ENCODE measurements around the gene PTX4. TPM values are rescaled to one million over a fixed set of nuclear protein-coding genes. Genes with fewer than 3 reads are reported as not detected.

PTX4 gene
- total and polyA plus RNA-seq, 5 donors, result 0.09 to 0.28 (median 0.18) TPM; not detected in 2

DNA sequence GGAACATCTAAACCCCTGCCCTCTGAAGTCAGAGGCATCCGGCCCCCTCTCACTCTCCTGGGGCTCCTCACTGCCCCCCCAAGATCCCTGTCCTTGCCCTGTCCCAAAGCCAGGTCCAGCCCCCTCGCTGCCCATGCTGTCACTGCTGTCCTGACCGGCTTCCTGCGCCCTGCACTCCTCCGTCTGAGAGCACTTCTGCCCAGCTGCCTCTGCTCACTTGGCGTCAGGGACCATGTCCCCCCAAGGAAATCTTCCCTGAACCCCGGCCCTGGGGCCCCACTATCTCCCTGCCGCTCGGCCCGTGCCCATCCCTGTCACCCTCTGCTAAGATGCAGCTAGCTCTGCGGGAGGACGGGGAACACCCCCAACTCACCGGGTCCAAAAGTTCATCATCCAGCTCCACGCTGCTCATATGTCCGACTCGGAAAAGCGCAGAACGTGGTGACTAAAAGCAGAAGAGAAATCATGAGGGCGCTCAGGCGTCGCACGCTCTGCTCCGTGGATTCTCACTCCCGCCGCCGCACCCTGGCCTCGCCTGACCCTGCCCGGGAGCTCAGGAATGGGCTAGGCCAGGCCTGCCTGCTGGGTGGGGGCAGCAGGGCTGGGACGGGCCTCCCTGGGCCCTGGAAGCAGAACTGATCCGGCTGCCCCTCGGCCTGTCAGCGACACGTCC is 23.7 kb downstream of the PTX4 start:
- 91% methylated on average over 33 of the region's 33 CpGs for whole genome bisulfite sequencing
- no peak for ATAC-seq

DNA sequence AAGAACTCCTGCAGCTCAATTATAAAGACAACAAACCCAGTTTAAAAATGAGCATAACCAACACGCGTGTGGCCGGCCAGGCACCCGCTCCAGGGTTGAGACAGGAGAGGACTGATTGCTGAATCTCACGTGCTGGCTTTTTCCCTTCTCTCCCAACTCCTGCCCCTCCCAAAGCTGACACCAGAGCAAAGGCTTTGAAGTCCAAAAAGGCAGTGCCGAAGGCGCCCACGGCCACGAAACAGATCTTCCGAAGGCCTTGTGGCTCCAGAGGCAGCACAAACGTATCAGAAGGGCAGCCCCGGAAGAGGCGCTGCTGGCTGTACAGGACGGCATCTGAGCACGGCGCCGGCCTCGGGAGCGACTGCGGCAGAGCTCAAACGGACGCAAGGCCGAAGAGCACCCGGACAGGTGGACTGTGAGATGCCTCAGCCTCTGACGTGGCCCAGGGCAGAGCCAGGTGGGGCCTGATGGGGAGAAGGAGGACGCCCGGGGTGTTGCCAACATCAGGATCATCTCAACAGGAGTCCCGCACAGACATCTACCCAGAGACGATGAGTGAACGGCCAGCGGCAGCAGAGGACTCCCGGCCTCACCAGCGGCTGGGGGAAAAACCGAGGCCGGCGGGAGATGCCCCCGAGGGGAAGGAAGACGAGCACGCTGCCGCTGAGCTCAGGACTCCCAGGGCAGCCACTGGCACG is 24.4 kb downstream of the PTX4 start:
- 90% methylated on average over 41 of the region's 41 CpGs for WGBS
- no peaks in the 10 kb centered on the region for H3K27me3 ChIP-seq (ENCODE audit: control insufficient read depth, insufficient read depth)
- no peaks in the 10 kb centered on the region for H3K9me3 ChIP-seq (ENCODE audit: control insufficient read depth, low read length)
- no peaks in the 10 kb centered on the region for H3K4me1 ChIP-seq (ENCODE audit: control insufficient read depth, insufficient read depth, low read length)
- no peak for ATAC-seq
- peak in 2 of 3 donors; percentile 44 to 58 for DNase-seq
- intact Hi-C loops (cut with DNase I), result no loop called here
- H3K27ac ChIP-seq (ENCODE audit: low read length), result no peak overlapping the region
- no peak overlapping the region for H3K4me3 ChIP-seq (ENCODE audit: low read length)

More for the DNA sequence above, 23.7 kb downstream of the PTX4 start:
- Histone ChIP-seq H3K27me3 (ENCODE audit: control insufficient read depth, insufficient read depth) (no peaks in the 10 kb centered on the region), H3K4me3 (ENCODE audit: low read length) (no peak overlapping the region), H3K4me1 (ENCODE audit: control insufficient read depth, insufficient read depth, low read length) (no peaks in the 10 kb centered on the region), H3K9me3 (ENCODE audit: control insufficient read depth, low read length) (no peaks in the 10 kb centered on the region), H3K27ac (ENCODE audit: low read length) (no peak overlapping the region)
- peak in 1 of 3 donors; percentile 38 for DNase-seq
- intact Hi-C loops (cut with DNase I), result no loop called here

DNA sequence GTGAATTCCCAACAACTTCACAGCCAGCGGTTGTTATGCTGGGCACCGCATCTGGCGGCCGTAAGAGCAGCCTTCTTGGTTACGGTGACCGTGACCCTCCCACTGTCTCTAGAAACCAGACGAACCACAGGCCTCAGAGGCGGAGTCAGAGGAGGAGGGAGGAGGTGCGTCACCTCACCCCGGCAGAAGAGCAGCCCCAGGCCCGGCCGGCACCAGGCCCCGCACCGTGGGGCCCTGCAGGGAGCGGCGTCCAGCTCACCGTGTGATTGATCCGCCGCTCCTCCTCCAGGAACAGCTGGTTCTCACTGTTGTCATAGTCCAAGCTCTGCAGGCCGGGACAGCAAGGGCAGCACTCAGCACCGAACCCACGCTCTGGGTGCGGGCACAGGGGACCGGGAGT is 27.6 kb downstream of the PTX4 start:
- no peak overlapping the region for H3K27ac ChIP-seq (ENCODE audit: low read length)
- no peaks in the 10 kb centered on the region for H3K4me1 ChIP-seq (ENCODE audit: control insufficient read depth, insufficient read depth, low read length)
- no peak overlapping the region for H3K4me3 ChIP-seq (ENCODE audit: low read length)
- no peaks in the 10 kb centered on the region for H3K9me3 ChIP-seq (ENCODE audit: control insufficient read depth, low read length)
- intact Hi-C loops (cut with DNase I), result no loop called here
- H3K27me3 ChIP-seq (ENCODE audit: control insufficient read depth, insufficient read depth), result no peaks in the 10 kb centered on the region
- DNase-seq, result peak in 2 of 3 donors; percentile 31 to 36
- 83% methylated on average over 24 of the region's 24 CpGs for WGBS
- no peak for ATAC-seq

- H3K27me3 ChIP-seq (ENCODE audit: control insufficient read depth, insufficient read depth), result no peaks in the 10 kb centered on the region
- DNase-seq, result peak in 2 of 3 donors; percentile 37 to 38
- no peaks in the 10 kb centered on the region for H3K4me1 ChIP-seq (ENCODE audit: control insufficient read depth, insufficient read depth, low read length)
Observed at GRCh38 chr16:1460602-1461138, 28.1 kb downstream of the PTX4 start.

DNA sequence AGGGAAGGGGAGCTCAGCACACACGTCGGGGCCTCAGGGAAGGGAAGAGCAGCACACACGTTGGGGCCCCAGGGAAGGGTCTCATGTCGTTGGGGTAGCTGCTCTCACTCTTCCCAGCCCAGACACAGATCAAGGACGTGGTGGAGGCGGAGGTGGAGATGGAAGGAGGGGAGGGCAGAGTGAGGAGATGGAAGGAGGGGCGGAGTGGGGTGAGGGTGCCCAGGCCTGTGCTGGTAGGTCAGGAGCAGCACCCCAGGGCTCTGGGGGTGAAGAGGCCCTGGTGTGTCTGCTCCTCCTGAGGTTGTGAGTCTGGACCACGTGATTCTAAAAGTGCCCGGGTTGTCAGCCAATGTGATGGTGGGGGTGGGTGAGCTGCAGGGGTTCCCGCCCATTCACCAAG is 28.8 kb downstream of the PTX4 start:
- Histone ChIP-seq H3K27ac (ENCODE audit: low read length) (no peak overlapping the region), H3K9me3 (ENCODE audit: control insufficient read depth, low read length) (no peaks in the 10 kb centered on the region), H3K4me3 (ENCODE audit: low read length) (no peak overlapping the region), H3K27me3 (ENCODE audit: control insufficient read depth, insufficient read depth) (no peaks in the 10 kb centered on the region), H3K4me1 (ENCODE audit: control insufficient read depth, insufficient read depth, low read length) (no peaks in the 10 kb centered on the region)
- intact Hi-C loops (cut with DNase I), result no loop called here
- ATAC-seq (no peak), DNase-seq (no peak)
- WGBS, result 82% methylated on average over 10 of the region's 10 CpGs

More at GRCh38 chr16:1460602-1461138, 28.1 kb downstream of the PTX4 start:
- no peak overlapping the region for H3K27ac ChIP-seq (ENCODE audit: low read length)
- H3K9me3 ChIP-seq (ENCODE audit: control insufficient read depth, low read length), result no peaks in the 10 kb centered on the region
- ATAC-seq, result peak; percentile 17 to 25
- 88% methylated on average over 30 of the region's 30 CpGs for WGBS
- no peak overlapping the region for H3K4me3 ChIP-seq (ENCODE audit: low read length)
- intact Hi-C loops (cut with DNase I), result no loop called here

GRCh38 chr16:1458977-1459341 is 29.8 kb downstream of the PTX4 start:
- no peak for ATAC-seq
- H3K9me3 ChIP-seq (ENCODE audit: control insufficient read depth, low read length), result no peaks in the 10 kb centered on the region
- H3K27ac ChIP-seq (ENCODE audit: low read length), result no peak overlapping the region
- intact Hi-C loops (cut with DNase I), result no loop called here
- H3K4me1 ChIP-seq (ENCODE audit: control insufficient read depth, insufficient read depth, low read length), result no peaks in the 10 kb centered on the region
- peak in 1 of 3 donors; percentile 56 for DNase-seq
- H3K4me3 ChIP-seq (ENCODE audit: low read length), result no peak overlapping the region
- no peaks in the 10 kb centered on the region for H3K27me3 ChIP-seq (ENCODE audit: control insufficient read depth, insufficient read depth)
- WGBS, result 77% methylated on average over 14 of the region's 14 CpGs

DNA sequence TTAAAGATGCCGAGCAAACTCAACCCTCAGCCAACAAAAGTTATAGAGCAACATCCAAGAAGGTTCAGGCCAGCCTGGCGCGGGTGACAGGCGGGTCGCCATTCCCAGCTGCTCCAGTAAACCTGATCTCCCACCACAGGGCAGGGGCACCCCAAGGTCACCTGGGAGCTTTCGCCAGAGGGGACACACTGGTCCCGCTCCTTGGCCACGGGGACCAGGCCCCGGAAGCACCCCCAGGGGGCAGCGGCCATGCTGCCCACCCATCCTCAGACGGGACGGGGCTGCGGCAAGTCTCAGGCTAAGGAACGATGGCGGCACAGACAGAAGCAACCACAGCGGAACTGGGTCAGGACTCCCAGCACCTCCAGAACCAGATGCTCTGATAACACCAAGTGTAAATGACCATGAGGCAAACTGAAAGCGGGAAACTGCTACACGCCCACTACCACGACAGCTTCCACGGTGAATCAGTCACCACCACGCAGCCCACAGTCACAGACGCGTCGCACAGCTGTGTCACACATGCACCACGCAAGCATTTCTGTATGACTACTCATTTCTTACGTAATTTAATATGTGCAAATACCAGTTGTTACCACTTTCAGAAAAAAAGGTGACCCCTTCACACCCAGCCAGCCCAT is 30.3 kb downstream of the PTX4 start:
- H3K27me3 ChIP-seq (ENCODE audit: control insufficient read depth, insufficient read depth), result no peaks in the 10 kb centered on the region
- no peaks in the 10 kb centered on the region for H3K4me1 ChIP-seq (ENCODE audit: control insufficient read depth, insufficient read depth, low read length)
- no peak overlapping the region for H3K4me3 ChIP-seq (ENCODE audit: low read length)
- 93% methylated on average over 26 of the region's 26 CpGs for WGBS
- intact Hi-C loops (cut with DNase I), result no loop called here
- no peaks in the 10 kb centered on the region for H3K9me3 ChIP-seq (ENCODE audit: control insufficient read depth, low read length)
- ATAC-seq (no peak), DNase-seq (peak in 1 of 3 donors; percentile 36)
- H3K27ac ChIP-seq (ENCODE audit: low read length), result no peak overlapping the region

- peak in 2 of 3 donors; percentile 48 to 49 for DNase-seq
- H3K4me1 ChIP-seq (ENCODE audit: control insufficient read depth, insufficient read depth, low read length), result no peaks in the 10 kb centered on the region
- no peak overlapping the region for H3K4me3 ChIP-seq (ENCODE audit: low read length)
- no peaks in the 10 kb centered on the region for H3K9me3 ChIP-seq (ENCODE audit: control insufficient read depth, low read length)
- 88% methylated on average over 42 of the region's 42 CpGs for WGBS
- H3K27me3 ChIP-seq (ENCODE audit: control insufficient read depth, insufficient read depth), result no peaks in the 10 kb centered on the region
- intact Hi-C loops (cut with DNase I), result no loop called here
- no peak for ATAC-seq
- H3K27ac ChIP-seq (ENCODE audit: low read length), result no peak overlapping the region
Observed at GRCh38 chr16:1457489-1458245, 31.1 kb downstream of the PTX4 start.

GRCh38 chr16:1456951-1457350 is 31.8 kb downstream of the PTX4 start:
- ATAC-seq, result no peak
- no peak overlapping the region for H3K4me3 ChIP-seq (ENCODE audit: low read length)
- no peak overlapping the region for H3K27ac ChIP-seq (ENCODE audit: low read length)
- 91% methylated on average over 16 of the region's 16 CpGs for WGBS
- H3K4me1 ChIP-seq (ENCODE audit: control insufficient read depth, insufficient read depth, low read length), result no peaks in the 10 kb centered on the region
- intact Hi-C loops (cut with DNase I), result no loop called here
- no peaks in the 10 kb centered on the region for H3K27me3 ChIP-seq (ENCODE audit: control insufficient read depth, insufficient read depth)
- peak in 2 of 3 donors; percentile 26 to 37 for DNase-seq
- no peaks in the 10 kb centered on the region for H3K9me3 ChIP-seq (ENCODE audit: control insufficient read depth, low read length)

DNA sequence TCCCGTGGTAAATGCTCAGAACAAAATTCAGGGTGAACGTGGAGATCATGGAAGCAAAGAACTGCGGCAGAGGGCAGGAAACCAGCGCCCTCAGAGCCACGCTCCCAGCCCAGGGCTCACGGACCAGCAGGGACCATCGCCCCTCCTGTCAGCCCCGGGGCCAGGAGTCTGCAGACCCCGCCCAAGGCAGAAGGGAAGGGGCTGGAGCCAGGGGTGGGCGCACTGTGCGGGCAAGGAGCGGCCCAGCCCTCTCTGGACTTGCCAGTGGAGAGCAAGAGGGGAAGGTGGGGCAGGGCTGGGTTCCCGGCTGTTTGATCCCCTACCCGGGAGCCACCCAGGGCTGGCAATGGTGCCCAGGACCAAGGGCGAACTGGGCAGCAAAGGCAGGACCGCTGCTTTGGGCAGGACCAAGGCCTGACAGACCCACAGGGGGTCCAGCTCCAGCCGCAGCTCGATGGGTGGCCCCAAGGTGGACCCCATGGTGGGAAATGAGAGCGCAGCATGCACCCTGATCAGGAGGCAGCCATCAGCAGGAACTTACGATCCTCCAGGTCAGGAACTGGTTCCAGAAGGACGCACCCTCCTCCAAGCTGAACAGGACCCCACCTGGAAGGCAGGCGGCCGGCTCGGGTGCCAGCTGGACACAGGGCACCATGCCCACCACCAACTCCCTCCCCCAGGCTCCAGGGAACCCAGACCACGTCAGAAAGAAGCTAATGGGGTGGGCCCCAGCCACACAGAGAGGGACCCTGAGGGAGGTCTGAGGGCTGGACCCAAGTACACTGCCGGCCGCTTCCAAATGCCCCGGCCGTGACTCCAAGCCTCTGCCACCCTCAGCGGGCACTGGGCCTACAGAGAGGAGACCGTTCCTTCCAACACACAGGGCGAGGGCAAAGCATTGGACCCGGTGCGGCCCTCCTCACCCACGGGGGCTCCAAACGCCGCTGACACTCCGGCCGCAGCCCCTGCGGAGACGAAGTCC is 33.3 kb downstream of the PTX4 start:
- Histone ChIP-seq H3K27ac (ENCODE audit: low read length) (no peak overlapping the region), H3K27me3 (ENCODE audit: control insufficient read depth, insufficient read depth) (no peaks in the 10 kb centered on the region), H3K9me3 (ENCODE audit: control insufficient read depth, low read length) (no peaks in the 10 kb centered on the region), H3K4me3 (ENCODE audit: low read length) (no peak overlapping the region), H3K4me1 (ENCODE audit: control insufficient read depth, insufficient read depth, low read length) (no peaks in the 10 kb centered on the region)
- 93% methylated on average over 41 of the region's 41 CpGs for WGBS
- ATAC-seq (no peak), DNase-seq (peak in 1 of 3 donors; percentile 39)
- intact Hi-C loops (cut with DNase I), result no loop called here
